Vagina (tissue), 2 donors: ENCODE measurements around the gene DNAJA3.

Source experiments
- POLR2A ChIP-seq, 2 donors: fragments of 450-650 bp; IDR thresholded peaks; one replicate each; pipeline ENCODE4 v1.6.1; 2017; ENCODE audit warnings: antibody characterized with exemption in 2 of 2, mild to moderate bottlenecking in 2 of 2, moderate library complexity in 2 of 2
- POLR2AphosphoS5 ChIP-seq, 2 donors: sonication (generic); formaldehyde crosslinking; IDR thresholded peaks; one replicate each; pipeline ENCODE4 v1.9.0; 2017; ENCODE audit warnings: antibody characterized with exemption in 2 of 2, mild to moderate bottlenecking in 2 of 2, low read depth in 1 of 2; ENCODE audit not compliant: insufficient read depth in 1 of 2
- TF ChIP-seq, protein P1 (sequence below), 3 experiments: fragments of 450-650 bp in 2 of 3; fragments of 200-600 bp in 1 of 3; sonication (generic) in 1 of 3; IDR thresholded peaks; one replicate each; pipeline ENCODE4 v1.5.1; 2017 to 2019; ENCODE audit warnings: antibody characterized with exemption in 3 of 3, mild to moderate bottlenecking in 2 of 3, moderate library complexity in 2 of 3

DNA sequence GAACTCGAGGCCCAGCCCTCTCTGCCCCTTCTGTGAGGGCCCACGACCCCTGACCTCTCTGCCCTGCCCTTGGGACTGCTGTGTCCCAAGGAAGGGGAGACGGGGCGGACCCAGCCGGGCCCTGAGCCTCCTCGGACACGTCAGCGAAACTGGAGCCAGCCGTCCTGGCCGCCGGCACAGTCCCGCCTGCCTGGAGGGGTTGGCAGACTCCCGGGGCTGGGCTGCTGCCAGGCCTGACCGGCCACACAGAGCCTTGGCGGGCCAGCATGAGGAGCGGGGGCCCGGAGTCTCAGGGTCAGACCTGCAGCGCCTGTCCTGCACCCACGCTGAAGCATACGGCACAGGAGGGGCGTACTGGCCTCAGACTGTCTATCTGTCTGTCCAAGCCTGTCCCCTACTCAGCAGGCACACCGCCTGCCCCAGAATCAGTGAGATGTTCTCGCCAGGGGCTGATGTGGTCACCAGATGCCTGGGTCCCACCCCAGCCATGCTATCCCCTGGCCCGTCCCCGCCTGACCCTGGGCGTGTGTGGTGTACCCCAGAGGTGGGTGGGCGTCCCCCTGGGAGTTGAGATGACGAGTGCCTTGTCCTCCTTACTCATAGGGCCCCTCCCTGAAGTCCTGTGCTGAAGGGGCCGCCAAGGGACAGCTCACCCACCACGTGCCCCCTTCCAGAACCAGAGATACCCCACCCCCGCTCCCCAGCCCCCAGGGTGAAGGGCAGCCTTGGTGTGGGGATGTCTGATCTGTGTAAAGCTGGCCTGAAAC is 49.4 kb upstream of the DNAJA3 start:
- TF ChIP-seq, protein P1, sequence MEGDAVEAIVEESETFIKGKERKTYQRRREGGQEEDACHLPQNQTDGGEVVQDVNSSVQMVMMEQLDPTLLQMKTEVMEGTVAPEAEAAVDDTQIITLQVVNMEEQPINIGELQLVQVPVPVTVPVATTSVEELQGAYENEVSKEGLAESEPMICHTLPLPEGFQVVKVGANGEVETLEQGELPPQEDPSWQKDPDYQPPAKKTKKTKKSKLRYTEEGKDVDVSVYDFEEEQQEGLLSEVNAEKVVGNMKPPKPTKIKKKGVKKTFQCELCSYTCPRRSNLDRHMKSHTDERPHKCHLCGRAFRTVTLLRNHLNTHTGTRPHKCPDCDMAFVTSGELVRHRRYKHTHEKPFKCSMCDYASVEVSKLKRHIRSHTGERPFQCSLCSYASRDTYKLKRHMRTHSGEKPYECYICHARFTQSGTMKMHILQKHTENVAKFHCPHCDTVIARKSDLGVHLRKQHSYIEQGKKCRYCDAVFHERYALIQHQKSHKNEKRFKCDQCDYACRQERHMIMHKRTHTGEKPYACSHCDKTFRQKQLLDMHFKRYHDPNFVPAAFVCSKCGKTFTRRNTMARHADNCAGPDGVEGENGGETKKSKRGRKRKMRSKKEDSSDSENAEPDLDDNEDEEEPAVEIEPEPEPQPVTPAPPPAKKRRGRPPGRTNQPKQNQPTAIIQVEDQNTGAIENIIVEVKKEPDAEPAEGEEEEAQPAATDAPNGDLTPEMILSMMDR (IDR thresholded peaks at IDR 0.05) = no peak
- TF ChIP-seq POLR2AphosphoS5 (IDR thresholded peaks at IDR 0.05; ENCODE audit: insufficient read depth in 1 of 2, low read depth in 1 of 2) (peak; percentile 24 to 79), POLR2A (IDR thresholded peaks at IDR 0.05) (no peak)
